ENCODE measurements around the gene ALG14.

ALG14 gene

DNA sequence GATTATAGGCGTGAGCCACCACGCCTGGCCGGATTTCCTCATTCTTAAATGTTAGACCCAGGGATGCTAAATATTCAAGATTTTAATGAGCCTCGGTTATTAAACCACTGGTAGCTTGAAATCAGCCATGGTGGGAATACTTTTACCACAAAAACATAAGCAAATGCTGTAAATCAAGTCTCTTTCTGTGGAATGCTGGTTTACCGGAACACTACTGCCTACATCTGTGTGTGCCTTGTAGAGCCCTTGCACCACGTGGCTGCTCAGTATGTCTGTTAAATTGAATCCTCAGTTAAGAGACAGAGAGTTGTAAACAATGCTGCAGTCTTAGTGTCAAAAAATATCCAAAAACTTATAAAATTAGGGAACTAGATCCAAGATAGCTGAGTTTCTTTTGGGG lies 119.0 kb downstream of the ALG14 start:
- DNase-seq (ENCODE audit: low read depth), result no peak
- TF ChIP-seq, protein P1, sequence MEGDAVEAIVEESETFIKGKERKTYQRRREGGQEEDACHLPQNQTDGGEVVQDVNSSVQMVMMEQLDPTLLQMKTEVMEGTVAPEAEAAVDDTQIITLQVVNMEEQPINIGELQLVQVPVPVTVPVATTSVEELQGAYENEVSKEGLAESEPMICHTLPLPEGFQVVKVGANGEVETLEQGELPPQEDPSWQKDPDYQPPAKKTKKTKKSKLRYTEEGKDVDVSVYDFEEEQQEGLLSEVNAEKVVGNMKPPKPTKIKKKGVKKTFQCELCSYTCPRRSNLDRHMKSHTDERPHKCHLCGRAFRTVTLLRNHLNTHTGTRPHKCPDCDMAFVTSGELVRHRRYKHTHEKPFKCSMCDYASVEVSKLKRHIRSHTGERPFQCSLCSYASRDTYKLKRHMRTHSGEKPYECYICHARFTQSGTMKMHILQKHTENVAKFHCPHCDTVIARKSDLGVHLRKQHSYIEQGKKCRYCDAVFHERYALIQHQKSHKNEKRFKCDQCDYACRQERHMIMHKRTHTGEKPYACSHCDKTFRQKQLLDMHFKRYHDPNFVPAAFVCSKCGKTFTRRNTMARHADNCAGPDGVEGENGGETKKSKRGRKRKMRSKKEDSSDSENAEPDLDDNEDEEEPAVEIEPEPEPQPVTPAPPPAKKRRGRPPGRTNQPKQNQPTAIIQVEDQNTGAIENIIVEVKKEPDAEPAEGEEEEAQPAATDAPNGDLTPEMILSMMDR (conservative IDR thresholded peaks at IDR 0.05; ENCODE audit: low read depth, low read length), result no peak
- no peak overlapping the region for H3K4me3 ChIP-seq (ENCODE audit: low read length)

DNA sequence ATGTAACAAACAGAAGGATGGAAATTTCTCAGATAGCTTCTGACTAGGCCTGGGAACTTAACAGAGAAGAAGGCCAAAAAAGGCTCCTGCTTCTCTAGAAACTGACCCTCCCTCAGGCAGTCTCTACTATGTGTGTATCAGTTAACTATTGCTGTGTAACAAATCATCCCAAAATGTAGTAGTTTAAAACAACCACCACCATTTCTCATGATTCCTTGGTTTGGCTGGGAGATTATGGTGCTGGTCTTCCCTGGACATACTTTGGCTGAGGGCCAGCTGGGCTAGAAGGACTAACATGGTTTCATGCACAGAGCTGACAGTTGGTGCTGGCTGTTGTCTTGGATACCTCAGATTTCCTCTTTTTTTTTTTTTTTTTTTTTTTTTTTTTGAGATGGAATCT lies 119.6 kb downstream of the ALG14 start:
- no peak overlapping the region for H3K4me3 ChIP-seq (ENCODE audit: low read length)
- TF ChIP-seq, protein P1 (conservative IDR thresholded peaks at IDR 0.05; ENCODE audit: low read depth, low read length), result no peak
- DNase-seq (ENCODE audit: low read depth), result no peak

GRCh38 chr1:94952539-94952938 lies 120.2 kb downstream of the ALG14 start:
- TF ChIP-seq, protein P1 (conservative IDR thresholded peaks at IDR 0.05; ENCODE audit: low read depth, low read length), result no peak

DNA sequence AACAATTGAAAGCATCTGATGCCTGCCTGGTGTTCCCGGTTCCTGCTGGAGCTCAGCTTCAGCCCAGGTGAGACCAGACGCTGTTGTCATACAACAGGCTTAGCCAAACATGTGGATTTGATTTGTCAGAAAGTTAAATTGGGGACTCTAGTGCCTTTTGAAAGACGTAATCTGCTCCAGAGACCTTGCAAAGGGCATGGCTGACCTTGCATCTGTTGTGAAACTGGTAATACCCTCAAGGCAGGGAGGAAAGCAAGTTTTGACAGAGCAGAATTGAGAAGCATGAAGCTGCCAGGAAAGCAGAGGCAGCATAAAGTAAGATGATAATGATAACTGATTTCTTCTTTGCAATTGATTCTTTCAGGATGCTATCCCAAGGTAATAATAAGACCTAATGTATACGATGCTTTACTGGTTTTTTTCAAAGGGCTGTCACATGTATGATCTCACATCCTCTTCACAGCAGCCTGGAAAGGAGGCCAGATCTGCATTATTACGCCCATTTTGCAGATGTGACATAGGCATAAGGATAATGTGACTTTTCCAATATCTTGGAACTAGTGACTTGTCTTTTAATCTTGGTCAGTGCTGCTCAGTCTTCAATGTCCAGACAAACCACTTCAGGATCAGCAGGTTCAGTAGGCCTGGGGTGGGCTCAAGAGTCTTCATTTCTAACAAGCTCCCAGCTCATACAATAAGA lies 121.1 kb downstream of the ALG14 start:
- TF ChIP-seq, protein P1 (conservative IDR thresholded peaks at IDR 0.05; ENCODE audit: low read depth, low read length), result no peak
- no peak for DNase-seq (ENCODE audit: low read depth)
- no peak overlapping the region for H3K4me3 ChIP-seq (ENCODE audit: low read length)

More at GRCh38 chr1:94952539-94952938, 120.2 kb downstream of the ALG14 start:
- no peak for DNase-seq (ENCODE audit: low read depth)
- no peak overlapping the region for H3K4me3 ChIP-seq (ENCODE audit: low read length)

DNA sequence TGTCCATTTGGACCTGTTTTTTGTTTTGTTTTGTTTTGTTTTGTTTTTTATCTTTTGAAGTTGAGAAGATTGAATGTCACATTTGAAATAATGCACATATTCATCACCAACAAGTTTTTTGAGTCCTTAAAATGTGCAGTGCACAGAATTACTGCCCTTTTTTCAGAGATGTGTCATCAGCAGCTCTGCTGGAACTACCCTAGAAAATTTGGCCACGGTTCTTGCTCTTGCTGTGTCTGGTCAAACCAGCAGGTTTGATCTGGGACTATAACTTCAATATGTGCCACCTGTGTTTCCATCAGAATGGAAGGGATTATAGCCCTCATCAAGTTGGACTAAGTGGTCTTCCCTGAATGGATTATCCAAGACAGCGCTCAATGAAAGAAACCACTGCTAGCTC lies 121.7 kb downstream of the ALG14 start:
- no peak for DNase-seq (ENCODE audit: low read depth)
- no peak overlapping the region for H3K4me3 ChIP-seq (ENCODE audit: low read length)
- TF ChIP-seq, protein P1 (conservative IDR thresholded peaks at IDR 0.05; ENCODE audit: low read depth, low read length), result no peak

GRCh38 chr1:94949681-94950661 lies 122.8 kb downstream of the ALG14 start:
- TF ChIP-seq, protein P1 (conservative IDR thresholded peaks at IDR 0.05; ENCODE audit: low read depth, low read length), result no peak
- DNase-seq (ENCODE audit: low read depth), result no peak
- no peak overlapping the region for H3K4me3 ChIP-seq (ENCODE audit: low read length)
